Endodermal cell (in vitro differentiated cells): ENCODE measurements around the gene FGF14. TPM values are rescaled to one million over a fixed set of nuclear protein-coding genes. Genes with fewer than 3 reads are reported as not detected.

Experiments
- DNase-seq: peaks from one replicate; pipeline ENCODE4 v3.0.0-alpha.2; 2017
- H3K27ac ChIP-seq: 2 replicates; pipeline ENCODE4 v1.5.1; 2013; ENCODE audit warnings: mild to moderate bottlenecking, low read depth, low read length, moderate library complexity
- H3K27me3 ChIP-seq: 2 replicates; pipeline ENCODE4 v1.6.1; 2013; ENCODE audit warnings: mild to moderate bottlenecking, low read length, moderate library complexity; ENCODE audit not compliant: insufficient read depth, control insufficient read depth, poor library complexity, severe bottlenecking
- H3K36me3 ChIP-seq: 2 replicates; pipeline ENCODE4 v1.7.0; 2013; ENCODE audit warnings: mild to moderate bottlenecking, low read length, moderate library complexity; ENCODE audit not compliant: control insufficient read depth, insufficient read depth
- H3K4me1 ChIP-seq: one replicate; pipeline ENCODE4 v1.7.0; 2013; ENCODE audit warnings: low read length; ENCODE audit not compliant: control insufficient read depth, insufficient read depth
- H3K4me3 ChIP-seq: 2 replicates; pipeline ENCODE4 v1.5.1; 2013; ENCODE audit warnings: mild to moderate bottlenecking, low read length, moderate library complexity
- H3K9ac ChIP-seq: 2 replicates; pipeline ENCODE4 v1.6.1; 2013; ENCODE audit warnings: mild to moderate bottlenecking, low read length, moderate library complexity; ENCODE audit not compliant: poor library complexity, severe bottlenecking; ENCODE audit errors: extremely low read depth
- H3K9me3 ChIP-seq: 2 replicates; pipeline ENCODE4 v1.6.1; 2013; ENCODE audit warnings: mild to moderate bottlenecking, low read length, moderate library complexity; ENCODE audit not compliant: control insufficient read depth
- H3K27ac Mint-ChIP-seq: 2 replicates; pipeline ENCODE4 v1.8.0; 2020; ENCODE audit warnings: mixed read lengths
- H3K27me3 Mint-ChIP-seq: 2 replicates; pipeline ENCODE4 v1.8.0; 2021; ENCODE audit warnings: mild to moderate bottlenecking, mixed read lengths; ENCODE audit not compliant: insufficient read depth
- H3K36me3 Mint-ChIP-seq: 2 replicates; pipeline ENCODE4 v1.8.0; 2020; ENCODE audit warnings: low read depth, mixed read lengths
- H3K4me1 Mint-ChIP-seq: 2 replicates; pipeline ENCODE4 v1.8.0; 2020; ENCODE audit warnings: mixed read lengths
- H3K4me3 Mint-ChIP-seq: 2 replicates; pipeline ENCODE4 v1.8.0; 2020; ENCODE audit warnings: mild to moderate bottlenecking, moderate library complexity, mixed read lengths
- H3K9me3 Mint-ChIP-seq: 2 replicates; pipeline ENCODE4 v1.8.0; 2020; ENCODE audit warnings: mild to moderate bottlenecking, mixed read lengths
- CTCF ChIP-seq: fragments of 200-600 bp; sonication (generic); conservative IDR thresholded peaks from 2 replicates; pipeline ENCODE4 v1.5.0; 2021; ENCODE audit warnings: antibody characterized with exemption, mild to moderate bottlenecking
- WGBS, 2 experiments: methylation state at CpG; one replicate each; pipeline versions ENCODE4 v1.1.5 to v1.1.7; 2013; ENCODE audit warnings: missing lambda C conversion rate in 2 of 2, mixed read lengths in 1 of 2; ENCODE audit not compliant: insufficient coverage in 1 of 2, insufficient read length in 1 of 2; 5-methylcytosine and 5-hydroxymethylcytosine counted together
- total RNA-seq, 2 donors: library from RNA; stranded (reverse); fragmentation: NEBNext Ultra II Directional in 1 of 2; extraction: Animal tissue kit (Norgen Biotek cat#: 25700) in 1 of 2; gene quantifications; 2 replicates in 1 of 2; 3 replicates in 1 of 2; pipeline ENCODE4 v1.2.1, GENCODE V29; 2021

FGF14 gene
- total RNA-seq, 2 donors from 2014 or later: 0.15 to 0.26 TPM

GRCh38 chr13:102273111-102273510, 128.7 kb downstream of the FGF14 start:
- Histone ChIP-seq H3K27ac (no peak overlapping the region), H3K4me1 (no peaks in the 10 kb centered on the region), H3K9ac (no peak overlapping the region), H3K4me3 (no peak overlapping the region), H3K9me3 (no peaks in the 10 kb centered on the region), H3K36me3 (no peaks in the 10 kb centered on the region), H3K27me3 (no peaks in the 10 kb centered on the region)
- TF ChIP-seq CTCF: no peak
- DNase-seq: no peak
- no peaks in the 10 kb centered on the region for H3K4me1 Mint-ChIP-seq
- H3K36me3 Mint-ChIP-seq: no peaks in the 10 kb centered on the region
- H3K9me3 Mint-ChIP-seq: no peaks in the 10 kb centered on the region
- H3K4me3 Mint-ChIP-seq: no peak overlapping the region
- H3K27me3 Mint-ChIP-seq: no peaks in the 10 kb centered on the region
- WGBS, 2 experiments: 91 to 97% methylated on average over 5 to 7 of the region's 7 CpGs
- no peak overlapping the region for H3K27ac Mint-ChIP-seq

GRCh38 chr13:102267191-102267590, 134.7 kb downstream of the FGF14 start:
- Mint-ChIP-seq H3K36me3 (no peaks in the 10 kb centered on the region), H3K4me3 (no peak overlapping the region), H3K9me3 (no peaks in the 10 kb centered on the region), H3K27me3 (no peaks in the 10 kb centered on the region), H3K27ac (no peak overlapping the region), H3K4me1 (no peaks in the 10 kb centered on the region)
- H3K27ac ChIP-seq: no peak overlapping the region
- H3K4me3 ChIP-seq: no peak overlapping the region
- H3K27me3 ChIP-seq: no peaks in the 10 kb centered on the region
- no peaks in the 10 kb centered on the region for H3K9me3 ChIP-seq
- DNase-seq: no peak
- no peak for TF ChIP-seq CTCF
- WGBS, 2 experiments: 100% methylated on average over 1 of the region's 1 CpG; no CpG with 5 or more reads in 1 of the 2 experiments
- no peaks in the 10 kb centered on the region for H3K36me3 ChIP-seq
- no peaks in the 10 kb centered on the region for H3K4me1 ChIP-seq
- no peak overlapping the region for H3K9ac ChIP-seq

GRCh38 chr13:102261809-102262208, 140.0 kb downstream of the FGF14 start:
- Mint-ChIP-seq H3K27ac (no peak overlapping the region), H3K36me3 (no peaks in the 10 kb centered on the region)

More at GRCh38 chr13:102261809-102262208, 140.0 kb downstream of the FGF14 start:
- WGBS, 2 experiments: 73 to 75% methylated on average over 1 of the region's 1 CpG
- TF ChIP-seq CTCF: no peak
- H3K4me3 Mint-ChIP-seq: no peak overlapping the region
- no peaks in the 10 kb centered on the region for H3K4me1 Mint-ChIP-seq
- no peak overlapping the region for H3K9ac ChIP-seq
- no peak for DNase-seq
- H3K4me1 ChIP-seq: no peaks in the 10 kb centered on the region
- H3K36me3 ChIP-seq: no peaks in the 10 kb centered on the region
- no peaks in the 10 kb centered on the region for H3K9me3 ChIP-seq
- no peaks in the 10 kb centered on the region for H3K27me3 Mint-ChIP-seq
- H3K4me3 ChIP-seq: no peak overlapping the region
- no peak overlapping the region for H3K27ac ChIP-seq
- no peaks in the 10 kb centered on the region for H3K9me3 Mint-ChIP-seq
- H3K27me3 ChIP-seq: no peaks in the 10 kb centered on the region
